CD4-positive, alpha-beta T cell (primary cell): Measurements from ENCODE around the gene STEAP1. TPM values are rescaled to one million over a fixed set of nuclear protein-coding genes. Genes with fewer than 3 reads are reported as not detected.

ENCODE experiments used
- ATAC-seq: fragments of 200-7000 bp; cut with Tn5 transposase; one replicate; pipeline ENCODE4 v1.10.0; 2022; ENCODE audit warnings: mild to moderate bottlenecking; ENCODE audit not compliant: poor library complexity
- CTCF ChIA-PET: fragments of 350-600 bp; sonication (Branson Sonifier 250); formaldehyde crosslinking; loops from one replicate; lab custom pipeline; 2021; ENCODE audit warnings: antibody characterized with exemption, inconsistent platforms; lab: Charles Lee
- POLR2A ChIA-PET: fragments of 350-600 bp; sonication (Branson Sonifier 250); formaldehyde crosslinking; loops from one replicate; lab custom pipeline; 2021; ENCODE audit warnings: antibody characterized with exemption, inconsistent platforms; lab: Charles Lee
- DNase-seq, 14 experiments: peaks; one replicate each; pipeline ENCODE4 v3.0.0-alpha.2; 2013 to 2020; ENCODE audit warnings: mixed read lengths in 2 of 14
- H3K27ac ChIP-seq, 2 donors: one replicate each; pipeline versions ENCODE4 v1.5.1 to v1.7.0; 2013; ENCODE audit warnings: low read length in 2 of 2, low read depth in 1 of 2, mild to moderate bottlenecking in 1 of 2
- H3K27me3 ChIP-seq, 2 experiments: 1 replicate in 1 of 2; 2 replicates in 1 of 2; pipeline versions ENCODE4 v1.6.1 to v1.7.0; 2013; ENCODE audit warnings: low read length in 2 of 2, control low read depth in 1 of 2, mild to moderate bottlenecking in 1 of 2, moderate library complexity in 1 of 2; ENCODE audit not compliant: insufficient read depth in 2 of 2, control insufficient read depth in 1 of 2
- H3K36me3 ChIP-seq: one replicate; pipeline ENCODE4 v1.6.1; 2013; ENCODE audit warnings: low read length, control low read depth; ENCODE audit not compliant: insufficient read depth
- H3K4me1 ChIP-seq: one replicate; pipeline ENCODE4 v1.6.1; 2013; ENCODE audit warnings: low read length, control low read depth; ENCODE audit not compliant: insufficient read depth
- H3K4me3 ChIP-seq: one replicate; pipeline ENCODE4 v1.5.1; 2013; ENCODE audit warnings: mild to moderate bottlenecking, low read length, moderate library complexity
- H3K9me3 ChIP-seq, 2 experiments: 1 replicate in 1 of 2; 2 replicates in 1 of 2; pipeline versions ENCODE4 v1.6.1 to v1.7.0; 2013; ENCODE audit warnings: low read length in 2 of 2, mild to moderate bottlenecking in 2 of 2, control low read depth in 1 of 2, moderate library complexity in 1 of 2; ENCODE audit not compliant: control insufficient read depth in 1 of 2, insufficient read depth in 1 of 2
- H3K27ac Mint-ChIP-seq: one replicate; pipeline ENCODE4 v1.8.0; 2020; ENCODE audit warnings: mixed read lengths
- H3K27me3 Mint-ChIP-seq: one replicate; pipeline ENCODE4 v1.8.0; 2021; ENCODE audit warnings: mixed read lengths
- H3K36me3 Mint-ChIP-seq: one replicate; pipeline ENCODE4 v1.8.0; 2021; ENCODE audit warnings: low read depth, mixed read lengths
- H3K4me1 Mint-ChIP-seq: one replicate; pipeline ENCODE4 v1.8.0; 2021; ENCODE audit warnings: low read depth, mixed read lengths
- H3K4me3 Mint-ChIP-seq: one replicate; pipeline ENCODE4 v1.8.0; 2020; ENCODE audit warnings: mild to moderate bottlenecking, mixed read lengths
- H3K9me3 Mint-ChIP-seq: one replicate; pipeline ENCODE4 v1.8.0; 2020; ENCODE audit warnings: mixed read lengths
- intact Hi-C, 2 experiments: fragments of 100-400 bp; cut with DNase I in 1 of 2; cut with micrococcal nuclease in 1 of 2; formaldehyde crosslinking; loops; one replicate each; pipeline versions ENCODE4 v1.15.1 to v1.9.0; 2023 to 2025; cut with DNase I, micrococcal nuclease
- total RNA-seq, 174 experiments: library from RNA in 2 of 174; stranded (reverse) in 2 of 174; gene quantifications; one replicate each; pipeline ENCODE4 v1.2.3 and lab custom pipeline; 2021 to 2026
- TF ChIP-seq, protein P1 (sequence below): fragments of 200-600 bp; IDR thresholded peaks from one replicate; pipeline ENCODE4 v1.8.0; 2022; ENCODE audit warnings: antibody characterized with exemption, mild to moderate bottlenecking

STEAP1 gene
- total RNA-seq, 2 experiments from 2014 or later = not detected

DNA sequence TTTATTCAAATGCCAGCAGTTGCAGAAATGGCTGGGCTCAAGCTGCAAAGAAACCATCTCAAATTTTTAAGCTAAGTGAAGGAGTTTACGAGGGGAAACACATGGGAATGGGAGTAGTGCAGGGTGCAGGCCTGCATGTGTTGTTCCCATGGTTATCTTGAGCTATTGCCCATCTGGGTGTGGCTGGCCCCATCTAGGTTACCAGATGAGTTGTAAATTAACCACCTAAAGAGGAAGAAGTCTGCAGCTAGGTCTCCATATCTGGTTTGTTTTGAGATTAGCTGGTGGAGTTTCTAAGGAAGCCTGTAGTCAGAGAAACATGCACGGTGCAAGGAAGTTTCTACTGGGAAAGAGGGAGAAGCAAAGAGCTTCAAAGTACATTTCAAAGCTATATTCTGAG, 34.0 kb downstream of the STEAP1 start:
- Histone ChIP-seq H3K4me3 (no peak overlapping the region), H3K4me1 (no peaks in the 10 kb centered on the region), H3K9me3 (peaks cover 0 to 11% of the 10 kb centered on the region in 2 experiments), H3K36me3 (no peaks in the 10 kb centered on the region), H3K27me3 (no peaks in the 10 kb centered on the region), H3K27ac (no peak overlapping the region)
- CTCF ChIA-PET = no interaction called here
- ATAC-seq (no peak), DNase-seq (no peak)
- intact Hi-C loops = no loop called here
- Mint-ChIP-seq H3K4me1 (no peaks in the 10 kb centered on the region), H3K9me3 (peaks cover 6% of the 10 kb centered on the region), H3K4me3 (no peak overlapping the region), H3K36me3 (no peaks in the 10 kb centered on the region), H3K27me3 (no peaks in the 10 kb centered on the region), H3K27ac (no peak overlapping the region)
- POLR2A ChIA-PET = no interaction called here
- TF ChIP-seq, protein P1, sequence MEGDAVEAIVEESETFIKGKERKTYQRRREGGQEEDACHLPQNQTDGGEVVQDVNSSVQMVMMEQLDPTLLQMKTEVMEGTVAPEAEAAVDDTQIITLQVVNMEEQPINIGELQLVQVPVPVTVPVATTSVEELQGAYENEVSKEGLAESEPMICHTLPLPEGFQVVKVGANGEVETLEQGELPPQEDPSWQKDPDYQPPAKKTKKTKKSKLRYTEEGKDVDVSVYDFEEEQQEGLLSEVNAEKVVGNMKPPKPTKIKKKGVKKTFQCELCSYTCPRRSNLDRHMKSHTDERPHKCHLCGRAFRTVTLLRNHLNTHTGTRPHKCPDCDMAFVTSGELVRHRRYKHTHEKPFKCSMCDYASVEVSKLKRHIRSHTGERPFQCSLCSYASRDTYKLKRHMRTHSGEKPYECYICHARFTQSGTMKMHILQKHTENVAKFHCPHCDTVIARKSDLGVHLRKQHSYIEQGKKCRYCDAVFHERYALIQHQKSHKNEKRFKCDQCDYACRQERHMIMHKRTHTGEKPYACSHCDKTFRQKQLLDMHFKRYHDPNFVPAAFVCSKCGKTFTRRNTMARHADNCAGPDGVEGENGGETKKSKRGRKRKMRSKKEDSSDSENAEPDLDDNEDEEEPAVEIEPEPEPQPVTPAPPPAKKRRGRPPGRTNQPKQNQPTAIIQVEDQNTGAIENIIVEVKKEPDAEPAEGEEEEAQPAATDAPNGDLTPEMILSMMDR = no peak

DNA sequence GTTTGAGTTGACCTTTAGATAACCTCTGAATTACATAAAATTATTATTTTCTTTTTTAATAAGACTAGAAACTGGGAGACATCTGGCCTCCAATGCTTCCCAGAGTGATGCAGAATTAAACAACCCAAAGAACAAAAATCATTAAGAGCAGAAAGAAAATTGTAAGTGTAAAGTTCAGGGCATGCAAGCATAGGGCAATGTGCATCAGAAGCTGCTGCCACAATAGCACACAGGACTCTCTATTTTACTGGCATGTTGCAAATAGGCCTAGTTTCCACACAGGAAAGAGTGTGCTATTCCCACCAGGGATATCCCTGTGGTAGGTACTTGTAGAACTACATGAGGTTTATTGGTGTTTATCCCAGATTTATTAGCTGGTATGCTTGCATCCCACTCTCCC, 36.7 kb downstream of the STEAP1 start:
- Histone ChIP-seq H3K27me3 (no peaks in the 10 kb centered on the region), H3K27ac (no peak overlapping the region), H3K4me3 (no peak overlapping the region), H3K36me3 (no peaks in the 10 kb centered on the region), H3K4me1 (no peaks in the 10 kb centered on the region), H3K9me3 (peaks cover 7 to 11% of the 10 kb centered on the region in 2 experiments)
- Mint-ChIP-seq H3K4me1 (no peaks in the 10 kb centered on the region), H3K27ac (no peak overlapping the region), H3K4me3 (no peak overlapping the region), H3K9me3 (peaks cover 9% of the 10 kb centered on the region), H3K36me3 (no peaks in the 10 kb centered on the region), H3K27me3 (peaks cover 8% of the 10 kb centered on the region)
- TF ChIP-seq, protein P1 = no peak
- DNase-seq (no peak), ATAC-seq (no peak)
- ChIA-PET POLR2A (no interaction called here), CTCF (no interaction called here)
- intact Hi-C loops = no loop called here

DNA sequence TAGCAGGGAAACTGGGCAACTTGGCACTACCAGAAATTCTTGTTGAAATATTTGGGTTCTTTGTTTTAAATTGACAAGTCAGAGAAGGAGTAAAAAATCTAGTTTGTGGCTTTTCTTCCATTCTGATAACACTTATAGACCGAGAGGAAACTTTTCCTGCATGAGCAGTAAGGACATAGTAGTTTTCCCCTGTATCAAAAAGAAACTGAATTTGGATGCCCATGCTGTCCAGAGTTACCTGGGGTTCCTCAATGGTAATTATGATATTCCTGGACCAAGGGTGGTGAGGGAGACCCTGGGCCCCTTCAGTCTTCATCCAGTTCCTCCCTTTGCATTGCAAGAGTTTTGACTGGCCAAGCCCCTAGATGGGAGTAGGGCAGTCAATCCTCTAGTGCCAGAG, 37.4 kb downstream of the STEAP1 start:
- intact Hi-C loops = no loop called here
- ChIA-PET CTCF (no interaction called here), POLR2A (no interaction called here)
- DNase-seq = no peak
- peaks cover 8% of the 10 kb centered on the region for H3K27me3 Mint-ChIP-seq
- ATAC-seq = no peak
- H3K4me3 Mint-ChIP-seq = no peak overlapping the region
- H3K36me3 ChIP-seq = no peaks in the 10 kb centered on the region
- no peaks in the 10 kb centered on the region for H3K36me3 Mint-ChIP-seq
- H3K27ac ChIP-seq = no peak overlapping the region
- H3K9me3 ChIP-seq = peaks cover 7 to 11% of the 10 kb centered on the region in 2 experiments
- H3K27ac Mint-ChIP-seq = no peak overlapping the region
- H3K27me3 ChIP-seq = no peaks in the 10 kb centered on the region
- H3K4me1 Mint-ChIP-seq = no peaks in the 10 kb centered on the region
- peaks cover 10% of the 10 kb centered on the region for H3K9me3 Mint-ChIP-seq
- TF ChIP-seq, protein P1 = no peak
- H3K4me1 ChIP-seq = no peaks in the 10 kb centered on the region
- no peak overlapping the region for H3K4me3 ChIP-seq
